HK-2 (cell line): ENCODE data around the gene NHERF2.

Source experiments
- DNase-seq: peaks from one replicate; pipeline ENCODE4 v3.0.0-alpha.2; 2018; ENCODE audit not compliant: unreplicated experiment

NHERF2 gene

GRCh38 chr16:2061023-2061422 lies 34.3 kb downstream of the NHERF2 start:
- DNase-seq = no peak

- DNase-seq = no peak
These were observed 34.8 kb downstream of the NHERF2 start for GRCh38 chr16:2061526-2061925.

GRCh38 chr16:2062801-2063200 lies 36.1 kb downstream of the NHERF2 start:
- no peak for DNase-seq

GRCh38 chr16:2063861-2064260 lies 37.2 kb downstream of the NHERF2 start:
- no peak for DNase-seq

DNA sequence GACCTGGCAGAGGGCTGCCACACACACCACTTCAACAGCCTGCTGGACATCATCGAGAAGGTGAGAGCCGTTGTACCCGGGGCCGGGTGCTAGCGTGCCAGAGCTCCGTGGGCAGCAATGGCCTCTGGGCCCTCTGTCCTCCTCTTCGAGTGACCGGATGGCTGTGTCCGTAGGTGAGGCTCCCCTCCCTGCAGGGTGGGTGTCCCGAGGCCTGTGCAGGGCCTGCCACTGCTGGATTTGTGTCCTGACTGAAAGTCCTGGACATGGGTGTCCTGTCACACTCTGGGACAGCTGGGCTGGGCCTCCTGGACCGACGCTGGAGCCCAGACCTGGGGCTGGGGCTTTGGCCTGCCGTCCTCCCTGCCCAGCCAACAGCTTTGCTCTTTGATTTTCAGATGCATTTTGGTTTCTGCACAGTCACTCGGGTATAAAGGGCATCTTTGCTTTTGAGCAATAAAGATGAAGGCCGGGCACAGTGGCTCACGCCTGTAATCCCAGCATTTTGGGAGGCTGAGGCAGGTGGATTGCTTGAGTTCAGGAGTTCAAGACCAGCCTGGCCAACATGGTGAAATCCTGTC lies 37.8 kb downstream of the NHERF2 start:
- DNase-seq = no peak

DNA sequence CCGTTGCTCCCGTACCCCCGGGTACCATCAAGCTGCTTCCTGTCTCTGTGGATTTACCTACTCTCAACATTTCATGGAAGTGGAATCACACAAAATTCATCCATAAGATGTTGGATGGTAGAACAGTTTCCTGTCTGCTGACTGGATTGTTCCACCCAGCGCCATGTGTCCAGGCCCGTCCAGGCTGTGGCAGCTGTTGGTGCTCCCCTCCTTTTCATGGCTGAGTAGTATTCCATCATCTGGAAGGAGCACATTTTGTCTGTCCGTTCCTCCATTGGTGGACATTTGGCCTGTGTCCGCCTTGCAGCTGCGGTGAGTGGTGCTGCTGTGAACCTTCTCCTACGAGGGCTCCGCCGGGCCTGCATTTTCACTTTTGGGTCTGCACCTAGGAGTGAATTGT lies 39.4 kb downstream of the NHERF2 start:
- DNase-seq = no peak

GRCh38 chr16:2070576-2071453 lies 44.1 kb downstream of the NHERF2 start:
- no peak for DNase-seq

- no peak for DNase-seq
These were observed 44.9 kb downstream of the NHERF2 start for GRCh38 chr16:2071454-2072202.

GRCh38 chr16:2072926-2073325 lies 46.2 kb downstream of the NHERF2 start:
- DNase-seq = no peak

- DNase-seq = no peak
These were observed 47.4 kb downstream of the NHERF2 start for GRCh38 chr16:2074071-2074470.

- no peak for DNase-seq
These were observed 48.9 kb downstream of the NHERF2 start for GRCh38 chr16:2075631-2076030.

GRCh38 chr16:2076072-2076865 lies 49.6 kb downstream of the NHERF2 start:
- DNase-seq = no peak

DNA sequence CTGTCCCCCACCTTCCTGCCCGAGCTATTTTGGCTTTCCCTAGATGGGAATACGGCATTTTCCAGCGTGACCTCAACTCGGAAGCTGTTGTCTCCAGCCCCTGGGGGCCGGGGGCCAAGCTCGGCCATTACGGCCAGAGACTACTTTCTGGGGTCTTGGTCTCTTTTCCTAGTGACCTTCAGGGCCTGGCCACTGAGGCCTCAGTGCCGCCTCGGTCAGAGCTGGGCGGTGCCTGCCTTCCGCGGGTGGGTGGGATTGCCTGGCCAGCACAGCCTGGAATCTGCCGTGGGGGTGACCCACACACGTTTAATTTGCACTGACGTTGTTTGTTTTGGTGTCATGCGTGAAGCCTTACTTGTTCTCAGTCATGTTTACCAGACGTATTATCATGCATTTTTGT lies 50.3 kb downstream of the NHERF2 start:
- no peak for DNase-seq

DNA sequence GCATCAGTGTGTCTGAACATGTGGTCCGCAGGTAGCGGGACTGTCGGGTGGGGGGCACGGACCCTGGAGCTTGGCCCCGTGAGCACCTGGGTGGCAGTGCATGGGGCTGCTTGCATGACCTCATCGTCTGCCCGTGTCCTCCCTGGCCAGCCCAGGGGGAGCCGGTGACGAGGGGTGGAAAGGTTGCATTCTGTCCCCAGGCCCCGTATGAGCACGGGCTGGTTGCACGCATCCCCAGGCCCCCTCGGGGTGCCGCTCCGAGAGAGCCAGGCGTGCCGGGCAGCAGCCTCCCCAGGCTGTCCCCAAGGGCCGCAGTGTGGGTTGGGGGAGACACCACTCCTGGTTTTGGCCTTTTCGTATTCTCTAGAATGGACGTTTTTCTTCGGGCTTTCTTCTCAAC lies 51.0 kb downstream of the NHERF2 start:
- no peak for DNase-seq

DNA sequence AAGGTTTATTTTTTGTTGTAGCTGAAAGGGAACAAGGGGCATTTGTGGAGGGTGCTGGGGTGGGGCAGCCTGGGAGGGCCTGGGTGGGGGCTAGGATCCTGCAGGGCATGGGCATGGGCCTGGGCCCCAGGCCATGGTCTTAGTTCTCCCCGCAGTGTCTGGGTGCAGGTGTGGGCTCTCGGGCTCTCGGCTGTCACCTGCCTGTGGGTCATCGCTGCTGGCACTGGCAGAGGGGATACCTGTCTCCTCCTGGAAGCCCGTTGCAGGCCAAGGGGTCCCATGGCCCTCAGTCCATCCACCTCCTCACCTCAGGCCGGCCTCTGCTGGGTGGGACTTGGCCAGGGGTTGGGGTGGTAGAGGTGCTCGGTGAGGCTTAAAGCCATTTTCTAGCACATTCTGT lies 51.4 kb downstream of the NHERF2 start:
- no peak for DNase-seq

- no peak for DNase-seq
These were observed 52.0 kb downstream of the NHERF2 start for GRCh38 chr16:2078691-2079090.

DNA sequence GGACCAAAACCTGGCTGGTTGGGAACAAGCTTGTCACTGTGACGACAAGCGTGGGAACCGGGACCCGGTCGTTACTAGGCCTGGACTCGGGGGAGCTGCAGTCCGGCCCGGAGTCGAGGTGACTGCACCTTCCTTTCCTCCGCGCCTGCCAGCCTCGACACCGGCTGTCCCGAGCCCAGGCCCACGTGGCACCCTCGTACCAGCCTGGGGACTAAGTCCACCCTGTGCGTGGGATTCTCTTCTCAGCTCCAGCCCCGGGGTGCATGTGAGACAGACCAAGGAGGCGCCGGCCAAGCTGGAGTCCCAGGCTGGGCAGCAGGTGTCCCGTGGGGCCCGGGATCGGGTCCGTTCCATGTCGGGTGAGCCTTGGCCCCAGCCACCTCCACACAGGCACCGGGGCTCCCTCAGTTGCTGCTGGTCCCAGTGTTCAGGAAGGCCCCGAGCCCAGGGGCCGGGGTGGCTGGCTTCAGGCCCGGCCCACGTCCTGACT lies 52.7 kb downstream of the NHERF2 start:
- no peak for DNase-seq

- DNase-seq = no peak
These were observed 53.3 kb downstream of the NHERF2 start for GRCh38 chr16:2079991-2080390.

DNA sequence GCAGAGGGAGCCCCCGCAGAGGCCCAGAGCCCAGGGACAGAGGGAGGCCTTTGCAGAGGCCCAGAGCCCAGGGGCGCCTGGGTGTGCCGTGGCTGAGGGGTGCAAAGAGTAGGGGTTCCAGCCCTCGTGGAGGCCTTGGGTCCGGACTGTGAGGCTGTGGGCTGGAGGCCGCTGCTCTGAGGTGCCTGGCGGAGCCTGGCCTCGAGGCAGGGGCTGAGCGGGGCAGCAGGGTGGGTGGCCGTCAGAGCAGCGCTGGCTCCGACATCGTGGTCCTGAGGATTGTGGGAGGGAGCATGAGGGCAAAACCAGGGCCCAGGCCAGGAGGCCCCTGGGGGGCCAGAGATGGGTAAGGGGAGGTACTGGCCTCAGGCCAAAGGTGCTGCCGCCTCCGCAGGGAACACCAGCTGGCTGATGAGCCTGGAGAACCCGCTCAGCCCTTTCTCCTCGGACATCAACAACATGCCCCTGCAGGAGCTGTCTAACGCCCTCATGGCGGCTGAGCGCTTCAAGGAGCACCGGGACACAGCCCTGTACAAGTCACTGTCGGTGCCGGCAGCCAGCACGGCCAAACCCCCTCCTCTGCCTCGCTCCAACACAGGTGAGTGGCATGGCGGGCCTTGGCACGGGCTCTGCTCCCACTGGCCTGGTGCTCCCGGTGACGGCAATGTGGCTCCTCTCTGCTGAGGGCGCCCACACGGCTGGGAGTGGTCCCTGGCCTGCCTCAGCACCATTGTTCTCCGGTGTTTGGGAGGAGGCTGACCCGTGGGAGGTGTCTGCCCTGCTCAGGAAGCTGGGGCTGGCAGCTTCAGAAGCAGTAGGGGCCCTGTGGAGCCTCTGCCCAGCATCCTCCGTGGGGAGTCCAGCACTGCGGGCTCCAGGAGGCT lies 54.7 kb downstream of the NHERF2 start:
- DNase-seq = no peak

GRCh38 chr16:2082171-2082982 lies 55.7 kb downstream of the NHERF2 start:
- DNase-seq = no peak
